HCT116 (cell line): Measurements from ENCODE around the gene RGS10. TPM values are rescaled to one million over a fixed set of nuclear protein-coding genes. Genes with fewer than 3 reads are reported as not detected.

Experiments used
- ATAC-seq: fragments of 200-7000 bp; cut with Tn5 transposase; 2 replicates; pipeline ENCODE4 v1.9.1; 2020; ENCODE audit warnings: mild to moderate bottlenecking, moderate library complexity
- BruUV-seq: library from RNA; stranded (reverse); fragments of 400-500 nt; replicated peaks from 2 replicates; lab custom pipeline; 2021; lab: Mats Ljungman, UMichigan
- CTCF ChIA-PET: fragments of 300-600 bp; sonication (Branson Sonifier 250); formaldehyde crosslinking; loops from one replicate; lab custom pipeline; 2021; ENCODE audit warnings: antibody characterized with exemption; lab: Charles Lee
- POLR2A ChIA-PET: fragments of 300-600, 350-600 bp; sonication (Branson Sonifier 250); formaldehyde crosslinking; loops from one replicate; lab custom pipeline; 2021; ENCODE audit warnings: antibody characterized with exemption; lab: Charles Lee
- RAD21 ChIA-PET, 2 experiments: fragments of 300-600 bp; sonication (Branson Sonifier 250); formaldehyde crosslinking; loops; one replicate each; lab custom pipeline; 2023; ENCODE audit warnings: low total read pairs in 2 of 2; ENCODE audit not compliant: uncharacterized antibody in 2 of 2, unreplicated experiment in 2 of 2, low non-redundant PET in 1 of 2; lab: Charles Lee
- DNase-seq: peaks from one replicate; pipeline ENCODE4 v3.0.0-alpha.2; 2010; ENCODE audit warnings: low read depth, low spot score
- H2AFZ ChIP-seq: fragments of 200-600 bp; shearing (Covaris generic), sonication (generic); 2 replicates; pipeline ENCODE4 v1.6.1; 2017; ENCODE audit warnings: low read depth, mixed run types, mixed read lengths, antibody characterized with exemption, low read length; ENCODE audit not compliant: poor library complexity, severe bottlenecking
- H3K27ac ChIP-seq: 2 replicates; pipeline ENCODE4 v1.5.1; 2012; ENCODE audit warnings: low read depth, low read length
- H3K27me3 ChIP-seq: fragments of 200-600 bp; sonication (generic); 2 replicates; pipeline ENCODE4 v1.6.1; 2016; ENCODE audit warnings: mixed run types, low read length, mixed read lengths; ENCODE audit not compliant: insufficient read depth
- H3K36me3 ChIP-seq, 2 experiments: fragments of 200-500 bp in 1 of 2; fragments of 200-600 bp in 1 of 2; sonication (Bioruptor generic) in 1 of 2; sonication (generic) in 1 of 2; 2 replicates each; pipeline versions ENCODE4 v1.5.1 to v1.6.1; 2014 to 2016; ENCODE audit warnings: low read length in 2 of 2, inconsistent platforms in 1 of 2, mixed read lengths in 1 of 2, mixed run types in 1 of 2; ENCODE audit not compliant: insufficient read depth in 2 of 2, control insufficient read depth in 1 of 2
- H3K4me1 ChIP-seq, 2 experiments: fragments of 200-600 bp in 1 of 2; sonication (generic) in 1 of 2; 2 replicates each; pipeline versions ENCODE4 v1.5.1 to v1.6.1; 2012 to 2017; ENCODE audit warnings: low read length in 2 of 2, inconsistent platforms in 1 of 2, mild to moderate bottlenecking in 1 of 2, mixed read lengths in 1 of 2, mixed run types in 1 of 2, moderate library complexity in 1 of 2; ENCODE audit not compliant: insufficient read depth in 2 of 2, control insufficient read depth in 1 of 2
- H3K4me2 ChIP-seq: fragments of 200-600 bp; sonication (generic); 2 replicates; pipeline ENCODE4 v1.6.1; 2017; ENCODE audit warnings: mixed run types, low read length, mixed read lengths
- H3K4me3 ChIP-seq, 2 experiments: fragments of 200-600 bp in 1 of 2; sonication (generic) in 1 of 2; replicated peaks in 1 of 2; 2 replicates each; pipeline ENCODE4 v1.5.1; 2011 to 2016; ENCODE audit warnings: low read length in 2 of 2, control low read depth in 1 of 2, low read depth in 1 of 2, mild to moderate bottlenecking in 1 of 2, mixed read lengths in 1 of 2, mixed run types in 1 of 2
- H3K79me2 ChIP-seq: fragments of 200-600 bp; sonication (generic); 2 replicates; pipeline ENCODE4 v1.6.1; 2017; ENCODE audit warnings: mild to moderate bottlenecking, mixed run types, low read length, moderate library complexity, mixed read lengths; ENCODE audit not compliant: insufficient read depth
- H3K9ac ChIP-seq: fragments of 200-600 bp; sonication (generic); 2 replicates; pipeline ENCODE4 v1.6.1; 2016; ENCODE audit warnings: low read length, mixed read lengths
- H3K9me2 ChIP-seq: fragments of 200-600 bp; sonication (generic), shearing (Covaris generic); 2 replicates; pipeline ENCODE4 v1.6.1; 2017; ENCODE audit warnings: mixed run types, mild to moderate bottlenecking, moderate library complexity; ENCODE audit not compliant: insufficient read depth
- H3K9me3 ChIP-seq, 2 experiments: fragments of 200-500 bp in 1 of 2; fragments of 200-600 bp in 1 of 2; sonication (Bioruptor generic) in 1 of 2; sonication (generic) in 1 of 2; 2 replicates each; pipeline ENCODE4 v1.6.1; 2014 to 2017; ENCODE audit warnings: low read length in 2 of 2, mixed read lengths in 2 of 2, inconsistent platforms in 1 of 2, low read depth in 1 of 2, mild to moderate bottlenecking in 1 of 2, mixed run types in 1 of 2, moderate library complexity in 1 of 2; ENCODE audit not compliant: control insufficient read depth in 1 of 2, insufficient read depth in 1 of 2
- H4K20me1 ChIP-seq: fragments of 200-600 bp; sonication (generic), shearing (Covaris generic); 2 replicates; pipeline ENCODE4 v1.6.1; 2017; ENCODE audit warnings: mixed run types, mild to moderate bottlenecking, moderate library complexity; ENCODE audit not compliant: insufficient read depth
- CBX3 ChIP-seq: IDR thresholded peaks from 2 replicates; pipeline ENCODE4 v1.6.1; 2012; ENCODE audit warnings: low read depth
- CEBPB ChIP-seq: IDR thresholded peaks from 2 replicates; pipeline ENCODE4 v1.6.1; 2012; ENCODE audit warnings: low read depth
- EZH2 ChIP-seq: fragments of 200-600 bp; sonication (generic); IDR thresholded peaks from 2 replicates; pipeline ENCODE4 v1.6.1; 2017; ENCODE audit warnings: antibody characterized with exemption, mixed run types
- EZH2phosphoT487 ChIP-seq: fragments of 200-600 bp; IDR thresholded peaks from 2 replicates; pipeline ENCODE4 v1.6.1; 2018; ENCODE audit warnings: antibody characterized with exemption, borderline replicate concordance
- JUND ChIP-seq: IDR thresholded peaks from 2 replicates; pipeline ENCODE4 v1.6.1; 2012
- SIN3A ChIP-seq: IDR thresholded peaks from 2 replicates; pipeline ENCODE4 v1.6.1; 2012; ENCODE audit warnings: low read depth
- SP1 ChIP-seq: IDR thresholded peaks from 2 replicates; pipeline ENCODE4 v1.6.1; 2012; ENCODE audit warnings: low read depth
- SRF ChIP-seq: IDR thresholded peaks from 2 replicates; pipeline ENCODE4 v1.6.1; 2012; ENCODE audit warnings: low read depth
- YY1 ChIP-seq: IDR thresholded peaks from 2 replicates; pipeline ENCODE4 v1.6.1; 2011; ENCODE audit warnings: low read length, low read depth, moderate library complexity, mild to moderate bottlenecking; ENCODE audit not compliant: insufficient replicate concordance; ENCODE audit errors: extremely low read depth
- ZFX ChIP-seq: fragments of 450-650 bp; IDR thresholded peaks from 2 replicates; pipeline ENCODE4 v1.6.1; 2017
- intact Hi-C: fragments of 100-400 bp; cut with micrococcal nuclease; formaldehyde crosslinking; loops from 2 replicates; pipeline ENCODE4 v1.10.0; 2022
- total RNA-seq: library from RNA; stranded (reverse); gene quantifications from one replicate; pipeline ENCODE4 v1.2.1, GENCODE V29; 2021; ENCODE audit not compliant: unreplicated experiment
- TF ChIP-seq, protein P1 (sequence below): IDR thresholded peaks from 2 replicates; pipeline ENCODE4 v1.6.1; 2012
- TF ChIP-seq, protein P2 (sequence below): IDR thresholded peaks from 2 replicates; pipeline ENCODE4 v1.6.1; 2012; ENCODE audit warnings: low read depth

RGS10 gene
- total RNA-seq, 1 experiment from 2014 or later = 96.7 TPM

DNA sequence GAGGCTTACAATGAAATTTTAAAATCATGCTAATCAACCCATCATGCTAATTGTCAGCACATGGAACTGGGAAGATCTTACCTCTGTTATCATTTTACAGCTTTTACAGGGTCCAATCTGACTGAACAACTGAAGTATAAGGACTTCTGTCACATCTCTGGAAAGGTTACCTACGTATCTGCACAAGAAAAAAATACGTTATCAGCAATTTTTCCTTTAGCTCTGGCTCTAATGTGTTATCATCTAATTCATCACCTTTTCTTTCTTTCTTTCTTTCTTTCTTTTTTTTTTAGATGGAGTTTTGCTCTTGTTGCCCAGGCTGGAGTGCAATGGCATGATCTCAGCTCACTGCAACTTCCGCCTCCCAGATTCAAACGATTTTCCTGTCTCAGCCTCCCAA is 45.6 kb upstream of the RGS10 start:
- Histone ChIP-seq H3K27ac (no peak overlapping the region), H3K9me2 (no peaks in the 10 kb centered on the region), H3K4me1 (no peaks in the 10 kb centered on the region), H3K9ac (no peak overlapping the region), H2AFZ (no peak overlapping the region)
- DNase-seq = no peak
- CTCF ChIA-PET = interaction anchor here (2.2 kb wide), 1 partner anchor 14 kb away, joined by 8 read pairs; no protein-coding TSS in a partner anchor
- no peak for TF ChIP-seq SP1
- TF ChIP-seq, protein P1, sequence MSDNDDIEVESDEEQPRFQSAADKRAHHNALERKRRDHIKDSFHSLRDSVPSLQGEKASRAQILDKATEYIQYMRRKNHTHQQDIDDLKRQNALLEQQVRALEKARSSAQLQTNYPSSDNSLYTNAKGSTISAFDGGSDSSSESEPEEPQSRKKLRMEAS = no peak
- TF ChIP-seq ZFX = no peak
- no peak for TF ChIP-seq CEBPB
- TF ChIP-seq CBX3 = no peak
- TF ChIP-seq SIN3A = no peak
- no peak for TF ChIP-seq YY1
- TF ChIP-seq SRF = no peak
- TF ChIP-seq, protein P2, sequence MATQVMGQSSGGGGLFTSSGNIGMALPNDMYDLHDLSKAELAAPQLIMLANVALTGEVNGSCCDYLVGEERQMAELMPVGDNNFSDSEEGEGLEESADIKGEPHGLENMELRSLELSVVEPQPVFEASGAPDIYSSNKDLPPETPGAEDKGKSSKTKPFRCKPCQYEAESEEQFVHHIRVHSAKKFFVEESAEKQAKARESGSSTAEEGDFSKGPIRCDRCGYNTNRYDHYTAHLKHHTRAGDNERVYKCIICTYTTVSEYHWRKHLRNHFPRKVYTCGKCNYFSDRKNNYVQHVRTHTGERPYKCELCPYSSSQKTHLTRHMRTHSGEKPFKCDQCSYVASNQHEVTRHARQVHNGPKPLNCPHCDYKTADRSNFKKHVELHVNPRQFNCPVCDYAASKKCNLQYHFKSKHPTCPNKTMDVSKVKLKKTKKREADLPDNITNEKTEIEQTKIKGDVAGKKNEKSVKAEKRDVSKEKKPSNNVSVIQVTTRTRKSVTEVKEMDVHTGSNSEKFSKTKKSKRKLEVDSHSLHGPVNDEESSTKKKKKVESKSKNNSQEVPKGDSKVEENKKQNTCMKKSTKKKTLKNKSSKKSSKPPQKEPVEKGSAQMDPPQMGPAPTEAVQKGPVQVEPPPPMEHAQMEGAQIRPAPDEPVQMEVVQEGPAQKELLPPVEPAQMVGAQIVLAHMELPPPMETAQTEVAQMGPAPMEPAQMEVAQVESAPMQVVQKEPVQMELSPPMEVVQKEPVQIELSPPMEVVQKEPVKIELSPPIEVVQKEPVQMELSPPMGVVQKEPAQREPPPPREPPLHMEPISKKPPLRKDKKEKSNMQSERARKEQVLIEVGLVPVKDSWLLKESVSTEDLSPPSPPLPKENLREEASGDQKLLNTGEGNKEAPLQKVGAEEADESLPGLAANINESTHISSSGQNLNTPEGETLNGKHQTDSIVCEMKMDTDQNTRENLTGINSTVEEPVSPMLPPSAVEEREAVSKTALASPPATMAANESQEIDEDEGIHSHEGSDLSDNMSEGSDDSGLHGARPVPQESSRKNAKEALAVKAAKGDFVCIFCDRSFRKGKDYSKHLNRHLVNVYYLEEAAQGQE = no peak
- no peak for TF ChIP-seq EZH2
- TF ChIP-seq JUND = no peak
- TF ChIP-seq EZH2phosphoT487 = no peak
- TF ChIP-seq, all 23 proteins: peak for 0
- POLR2A ChIA-PET = interaction anchor here (0.7 kb wide), 1 partner anchor 9 kb away, joined by 4 read pairs; the partner anchor contains the start of gene TIAL1
- no peak for ATAC-seq
- Histone ChIP-seq H3K4me3 (no peak overlapping the region), H3K4me2 (no peak overlapping the region), H3K9me3 (no peaks in the 10 kb centered on the region), H3K27me3 (no peaks in the 10 kb centered on the region), H3K36me3 (peaks cover 25 to 33% of the 10 kb centered on the region in 2 experiments; a peak in 2 of 4 replicates), H3K79me2 (peaks cover 100% of the 10 kb centered on the region), H4K20me1 (peaks cover 65% of the 10 kb centered on the region)
- intact Hi-C loops = no loop called here
- no TSS peak for BruUV-seq
- RAD21 ChIA-PET = no interaction called here
